Testis (tissue), 5 donors: Measurements from ENCODE around the gene NEK4. TPM values are rescaled to one million over a fixed set of nuclear protein-coding genes. Genes with fewer than 3 reads are reported as not detected.
A peak's percentile ranks its signal among the peaks of the same experiment; 100 is the strongest.

ENCODE experiments used
- DNase-seq: peaks from one replicate; pipeline ENCODE4 v3.0.0-alpha.2; 2019
- H3K27ac ChIP-seq, 2 donors: fragments of 200-600 bp; sonication (generic); one replicate each; pipeline ENCODE4 v1.5.1; 2019
- H3K27me3 ChIP-seq: fragments of 200-600 bp; sonication (generic); one replicate; pipeline ENCODE4 v1.5.1; 2019
- H3K36me3 ChIP-seq: fragments of 200-600 bp; sonication (generic); one replicate; pipeline ENCODE4 v1.5.1; 2017; ENCODE audit warnings: low read depth; ENCODE audit errors: missing control alignments
- H3K4me1 ChIP-seq: fragments of 200-600 bp; sonication (generic); one replicate; pipeline ENCODE4 v1.5.1; 2019
- H3K4me3 ChIP-seq, 2 donors: fragments of 200-600 bp; sonication (generic); one replicate each; pipeline ENCODE4 v1.5.1; 2017 to 2019
- H3K9me3 ChIP-seq: fragments of 200-600 bp; sonication (generic); one replicate; pipeline ENCODE4 v1.5.1; 2017
- POLR2A ChIP-seq: fragments of 450-650 bp; IDR thresholded peaks from one replicate; pipeline ENCODE4 v1.6.1; 2017; ENCODE audit warnings: antibody characterized with exemption, mild to moderate bottlenecking, moderate library complexity
- WGBS, 2 donors: methylation state at CpG; one replicate each; pipeline ENCODE4 v1.1.5; 2018; 5-methylcytosine and 5-hydroxymethylcytosine counted together
- intact Hi-C: fragments of 100-400 bp; cut with DNase I; formaldehyde crosslinking; loops from one replicate; pipeline ENCODE4 v1.15.1; 2023; ENCODE audit warnings: low total_unique reads
- long read RNA-seq, 2 donors: transcript quantifications; one replicate each; lab custom pipeline, GENCODE V29; 2026
- polyA plus RNA-seq: library from polyadenylated mRNA; stranded (reverse); fragments of 350-450 nt; fragmentation: Illumina TruSeq; extraction: RNeasy Lipid Tissue Mini Kit (QIAGEN cat#74804); gene quantifications from one replicate; pipeline ENCODE4 v1.2.3, GENCODE V29; 2014; ENCODE audit warnings: low read depth, low replicate concordance; ENCODE audit not compliant: insufficient read depth
- total RNA-seq, 2 donors: library from RNA; depleted of rRNA; stranded (reverse); fragments of >200 nt; gene quantifications; one replicate each; pipeline ENCODE4 v1.2.3, GENCODE V29; 2016
- TF ChIP-seq, protein P1 (sequence below), 3 experiments: fragments of 450-650 bp in 2 of 3; fragments of 200-600 bp in 1 of 3; sonication (generic) in 1 of 3; IDR thresholded peaks; one replicate each; pipeline ENCODE4 v1.5.1; 2016 to 2019; ENCODE audit warnings: antibody characterized with exemption in 3 of 3, mild to moderate bottlenecking in 2 of 3, moderate library complexity in 1 of 3

NEK4 gene
- total RNA-seq = 10 to 100 TPM; 66.6 to 70.2 TPM
- polyA plus RNA-seq = 114 TPM
- long read RNA-seq, donor 1 = 0 reads
- long read RNA-seq, donor 2, full-length matches to known transcripts = 1 of 1 reads
- long read RNA-seq, donor 2, partial matches to known transcripts = 0 of 1 reads
- long read RNA-seq, donor 2, other reads (novel, unspliced or antisense) = 0 of 1 reads

DNA sequence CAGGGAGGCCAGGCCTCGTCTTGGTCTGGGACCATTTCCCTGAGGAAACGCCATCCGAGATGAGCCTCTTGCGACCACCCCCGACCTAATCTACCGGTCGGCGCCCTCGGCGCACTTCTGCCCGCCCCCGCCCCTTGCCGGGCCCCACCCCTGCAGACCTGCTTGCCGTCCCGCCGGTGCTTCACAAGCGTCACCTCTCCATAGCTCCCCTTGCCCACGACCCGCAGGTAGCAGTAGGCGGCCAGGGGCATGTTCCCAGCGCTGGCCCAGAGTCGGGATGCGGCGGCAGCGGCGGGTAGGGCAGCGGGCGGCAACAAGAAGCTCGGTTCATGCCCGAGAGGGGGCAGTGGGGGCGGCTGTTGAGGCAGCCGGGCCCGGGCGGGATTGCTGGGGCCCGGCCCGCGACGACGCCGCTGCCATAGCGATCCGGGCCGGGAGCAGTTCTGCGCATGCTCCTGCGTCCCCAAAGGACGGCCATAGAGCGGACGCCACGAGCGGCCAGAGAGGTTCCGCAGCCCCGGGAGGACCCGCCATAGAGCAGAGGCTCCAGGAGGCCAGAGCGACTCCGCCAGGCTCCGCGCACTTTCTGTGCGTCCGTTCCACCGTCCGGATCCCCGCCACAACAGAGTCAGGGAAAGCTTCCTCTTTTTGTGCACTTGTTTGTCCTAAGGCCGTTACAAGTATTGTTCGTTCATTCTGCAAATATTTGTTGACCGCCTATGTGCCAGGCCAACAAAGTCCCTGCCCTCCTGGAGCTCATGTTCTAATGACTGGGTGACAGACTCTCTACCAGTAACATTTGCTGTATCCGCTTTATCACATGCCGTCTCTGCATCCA is at the start of gene NEK4:
TSS of gene NEK4 (minus strand) at position 445 of the 838 bp plus-strand sequence. CDS start at position 251, 194 bp downstream.
- Histone ChIP-seq H3K36me3 (no peaks in the 10 kb centered on the region), H3K4me1 (peaks cover 6% of the 10 kb centered on the region), H3K27ac (peak within 1 kb of the TSS; percentile 63 to 79), H3K4me3 (peak within 1 kb of the TSS; percentile 95), H3K27me3 (no peaks in the 10 kb centered on the region), H3K9me3 (no peaks in the 10 kb centered on the region)
- WGBS, 2 donors = 0 to 1% methylated on average over 22 to 65 of the region's 67 CpGs
- intact Hi-C loops = no loop called here
- DNase-seq = peak; percentile 95
- TF ChIP-seq, protein P1, sequence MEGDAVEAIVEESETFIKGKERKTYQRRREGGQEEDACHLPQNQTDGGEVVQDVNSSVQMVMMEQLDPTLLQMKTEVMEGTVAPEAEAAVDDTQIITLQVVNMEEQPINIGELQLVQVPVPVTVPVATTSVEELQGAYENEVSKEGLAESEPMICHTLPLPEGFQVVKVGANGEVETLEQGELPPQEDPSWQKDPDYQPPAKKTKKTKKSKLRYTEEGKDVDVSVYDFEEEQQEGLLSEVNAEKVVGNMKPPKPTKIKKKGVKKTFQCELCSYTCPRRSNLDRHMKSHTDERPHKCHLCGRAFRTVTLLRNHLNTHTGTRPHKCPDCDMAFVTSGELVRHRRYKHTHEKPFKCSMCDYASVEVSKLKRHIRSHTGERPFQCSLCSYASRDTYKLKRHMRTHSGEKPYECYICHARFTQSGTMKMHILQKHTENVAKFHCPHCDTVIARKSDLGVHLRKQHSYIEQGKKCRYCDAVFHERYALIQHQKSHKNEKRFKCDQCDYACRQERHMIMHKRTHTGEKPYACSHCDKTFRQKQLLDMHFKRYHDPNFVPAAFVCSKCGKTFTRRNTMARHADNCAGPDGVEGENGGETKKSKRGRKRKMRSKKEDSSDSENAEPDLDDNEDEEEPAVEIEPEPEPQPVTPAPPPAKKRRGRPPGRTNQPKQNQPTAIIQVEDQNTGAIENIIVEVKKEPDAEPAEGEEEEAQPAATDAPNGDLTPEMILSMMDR (IDR thresholded peaks at IDR 0.05) = no peak
- TF ChIP-seq POLR2A = no peak

DNA sequence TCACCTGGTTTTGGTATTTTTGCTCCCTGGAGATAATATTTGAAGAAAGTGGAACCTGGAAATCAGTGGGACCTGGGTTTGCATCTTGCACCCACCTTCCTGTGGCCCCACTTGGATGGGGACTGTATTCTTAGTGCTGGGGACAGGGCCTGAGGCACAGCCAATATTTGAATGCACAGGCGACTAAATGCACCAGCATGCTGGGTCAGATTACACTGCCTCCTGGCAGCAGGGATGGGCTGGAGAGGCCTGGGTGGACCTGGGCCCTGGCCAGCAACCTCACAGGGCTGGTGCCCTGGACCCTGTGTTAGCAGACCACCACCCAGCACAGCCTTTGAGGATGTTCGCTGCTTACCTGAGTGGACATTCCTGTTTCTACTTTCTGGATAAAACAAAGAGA is 49.2 kb upstream of the NEK4 start:
- H3K4me1 ChIP-seq = no peaks in the 10 kb centered on the region
- no peaks in the 10 kb centered on the region for H3K27me3 ChIP-seq
- no peak for TF ChIP-seq POLR2A
- TF ChIP-seq, protein P1 (IDR thresholded peaks at IDR 0.05) = no peak
- no peak for DNase-seq
- no peak overlapping the region for H3K4me3 ChIP-seq
- intact Hi-C loops = no loop called here
- no peaks in the 10 kb centered on the region for H3K36me3 ChIP-seq
- no peaks in the 10 kb centered on the region for H3K9me3 ChIP-seq
- no peak overlapping the region for H3K27ac ChIP-seq
- WGBS, 2 donors = 94 to 100% methylated on average over 1 to 2 of the region's 2 CpGs

DNA sequence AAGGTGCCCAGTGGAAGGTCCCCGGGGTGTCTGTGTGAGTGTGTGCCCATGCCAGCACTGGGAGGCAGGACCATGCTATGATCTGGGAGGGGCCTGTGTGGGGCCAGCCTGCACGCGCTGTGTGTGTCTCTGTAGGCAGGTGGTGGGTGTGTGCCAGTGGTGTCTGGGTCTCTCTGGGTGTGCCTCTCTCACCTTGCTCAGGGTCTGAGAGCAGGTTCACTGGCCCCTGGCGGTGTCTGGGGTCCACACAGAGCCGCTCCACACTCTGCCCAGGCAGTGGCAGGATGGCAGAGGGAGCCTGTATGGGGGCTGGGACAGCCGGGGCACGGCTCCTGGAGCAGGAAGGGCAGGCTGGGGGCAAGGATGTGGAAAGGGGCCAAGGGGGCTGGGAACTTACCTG is 47.1 kb upstream of the NEK4 start:
- 95 to 97% methylated on average over 4 to 7 of the region's 7 CpGs for WGBS, 2 donors
- Histone ChIP-seq H3K36me3 (no peaks in the 10 kb centered on the region), H3K9me3 (no peaks in the 10 kb centered on the region), H3K27me3 (no peaks in the 10 kb centered on the region), H3K27ac (no peak overlapping the region), H3K4me1 (no peaks in the 10 kb centered on the region), H3K4me3 (no peak overlapping the region)
- TF ChIP-seq, protein P1 (IDR thresholded peaks at IDR 0.05) = no peak
- no peak for TF ChIP-seq POLR2A
- intact Hi-C loops = no loop called here
- DNase-seq = no peak

DNA sequence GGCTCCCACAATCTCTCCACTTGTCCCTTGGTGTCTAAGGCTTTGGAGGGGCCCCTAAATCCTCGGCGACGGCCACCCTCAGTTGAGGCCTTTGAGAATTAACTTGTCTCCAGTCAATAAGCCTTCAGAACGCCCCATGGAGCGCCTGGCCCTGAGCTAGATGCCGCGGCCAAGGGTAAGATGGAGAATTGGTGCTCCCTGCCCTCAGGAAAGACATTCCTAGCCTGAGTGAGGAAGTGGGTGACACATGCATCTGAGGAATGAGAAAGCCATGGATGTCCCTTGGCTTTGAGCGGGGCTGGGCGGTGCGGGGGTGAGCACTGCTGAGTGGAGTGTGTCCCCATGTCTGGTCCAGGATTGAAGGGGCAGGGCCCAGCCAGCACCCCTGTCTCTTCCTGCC is 46.5 kb upstream of the NEK4 start:
- no peaks in the 10 kb centered on the region for H3K27me3 ChIP-seq
- no peaks in the 10 kb centered on the region for H3K36me3 ChIP-seq
- 97 to 98% methylated on average over 9 to 10 of the region's 10 CpGs for WGBS, 2 donors
- no peak overlapping the region for H3K4me3 ChIP-seq
- intact Hi-C loops = no loop called here
- H3K27ac ChIP-seq = no peak overlapping the region
- no peaks in the 10 kb centered on the region for H3K4me1 ChIP-seq
- no peak for DNase-seq
- TF ChIP-seq, protein P1 (IDR thresholded peaks at IDR 0.05) = no peak
- TF ChIP-seq POLR2A = no peak
- H3K9me3 ChIP-seq = no peaks in the 10 kb centered on the region
